GM18907 (cell line): ENCODE measurements around the gene RBM33.
A peak's percentile ranks its signal among the peaks of the same experiment; 100 is the strongest.

ENCODE experiments used
- ATAC-seq: cut with Tn5 transposase; IDR thresholded peaks from one replicate; pipeline ENCODE4 v1.9.1; 2021; ENCODE audit warnings: mild to moderate bottlenecking, moderate library complexity; ENCODE audit not compliant: unreplicated experiment

RBM33 gene

GRCh38 chr7:155792315-155792960 lies 148.0 kb downstream of the RBM33 start:
- no peak for ATAC-seq

- ATAC-seq, result no peak
These were observed 148.6 kb downstream of the RBM33 start for GRCh38 chr7:155792999-155793560.

- no peak for ATAC-seq
These were observed 149.3 kb downstream of the RBM33 start for GRCh38 chr7:155793720-155794119.

- no peak for ATAC-seq
These were observed 149.7 kb downstream of the RBM33 start for GRCh38 chr7:155794196-155794595.

- no peak for ATAC-seq
These were observed 150.9 kb downstream of the RBM33 start for GRCh38 chr7:155795401-155795800.

- ATAC-seq, result no peak
These were observed 151.5 kb downstream of the RBM33 start for GRCh38 chr7:155795951-155796350.

GRCh38 chr7:155796381-155797261 lies 152.2 kb downstream of the RBM33 start:
- ATAC-seq, result peak; percentile 61

- no peak for ATAC-seq
These were observed 153.1 kb downstream of the RBM33 start for GRCh38 chr7:155797262-155798250.

GRCh38 chr7:155798673-155799439 lies 154.4 kb downstream of the RBM33 start:
- ATAC-seq, result no peak

- ATAC-seq, result no peak
These were observed 155.1 kb downstream of the RBM33 start for GRCh38 chr7:155799514-155799913.

- ATAC-seq, result no peak
These were observed 155.8 kb downstream of the RBM33 start for GRCh38 chr7:155800301-155800700.

GRCh38 chr7:155800741-155801267 lies 156.3 kb downstream of the RBM33 start:
- no peak for ATAC-seq

- no peak for ATAC-seq
These were observed 157.8 kb downstream of the RBM33 start for GRCh38 chr7:155802291-155802690.

GRCh38 chr7:155802906-155803417 lies 158.5 kb downstream of the RBM33 start:
- ATAC-seq, result no peak

GRCh38 chr7:155803418-155804376 lies 159.2 kb downstream of the RBM33 start:
- ATAC-seq, result no peak

- no peak for ATAC-seq
These were observed 160.0 kb downstream of the RBM33 start for GRCh38 chr7:155804431-155804831.

- ATAC-seq, result peak; percentile 35
These were observed 160.7 kb downstream of the RBM33 start for GRCh38 chr7:155804897-155805825.

GRCh38 chr7:155805826-155806095 lies 161.3 kb downstream of the RBM33 start:
- ATAC-seq, result no peak
